GM12865 (cell line): Measurements from ENCODE around the gene VEGFC.

Experiments used
- DNase-seq: peaks from one replicate; pipeline ENCODE4 v3.0.0; 2010; ENCODE audit warnings: low read depth
- H3K4me3 ChIP-seq: 2 replicates; pipeline ENCODE4 v1.5.1; 2011; ENCODE audit warnings: mild to moderate bottlenecking, low read depth, low read length, control low read depth
- TF ChIP-seq, protein P1 (sequence below): IDR thresholded peaks from 2 replicates; pipeline ENCODE4 v1.5.1; 2011; ENCODE audit warnings: low read length, control low read depth, low read depth, inconsistent platforms; ENCODE audit not compliant: insufficient read depth; ENCODE audit errors: missing control alignments

Gene VEGFC

GRCh38 chr4:176653401-176654220 is 139.1 kb downstream of the VEGFC start:
- no peak overlapping the region for H3K4me3 ChIP-seq
- no peak for DNase-seq
- TF ChIP-seq, protein P1, sequence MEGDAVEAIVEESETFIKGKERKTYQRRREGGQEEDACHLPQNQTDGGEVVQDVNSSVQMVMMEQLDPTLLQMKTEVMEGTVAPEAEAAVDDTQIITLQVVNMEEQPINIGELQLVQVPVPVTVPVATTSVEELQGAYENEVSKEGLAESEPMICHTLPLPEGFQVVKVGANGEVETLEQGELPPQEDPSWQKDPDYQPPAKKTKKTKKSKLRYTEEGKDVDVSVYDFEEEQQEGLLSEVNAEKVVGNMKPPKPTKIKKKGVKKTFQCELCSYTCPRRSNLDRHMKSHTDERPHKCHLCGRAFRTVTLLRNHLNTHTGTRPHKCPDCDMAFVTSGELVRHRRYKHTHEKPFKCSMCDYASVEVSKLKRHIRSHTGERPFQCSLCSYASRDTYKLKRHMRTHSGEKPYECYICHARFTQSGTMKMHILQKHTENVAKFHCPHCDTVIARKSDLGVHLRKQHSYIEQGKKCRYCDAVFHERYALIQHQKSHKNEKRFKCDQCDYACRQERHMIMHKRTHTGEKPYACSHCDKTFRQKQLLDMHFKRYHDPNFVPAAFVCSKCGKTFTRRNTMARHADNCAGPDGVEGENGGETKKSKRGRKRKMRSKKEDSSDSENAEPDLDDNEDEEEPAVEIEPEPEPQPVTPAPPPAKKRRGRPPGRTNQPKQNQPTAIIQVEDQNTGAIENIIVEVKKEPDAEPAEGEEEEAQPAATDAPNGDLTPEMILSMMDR: no peak

- DNase-seq: no peak
- H3K4me3 ChIP-seq: no peak overlapping the region
- TF ChIP-seq, protein P1: no peak
Observed at GRCh38 chr4:176646311-176646710, 146.4 kb downstream of the VEGFC start.

DNA sequence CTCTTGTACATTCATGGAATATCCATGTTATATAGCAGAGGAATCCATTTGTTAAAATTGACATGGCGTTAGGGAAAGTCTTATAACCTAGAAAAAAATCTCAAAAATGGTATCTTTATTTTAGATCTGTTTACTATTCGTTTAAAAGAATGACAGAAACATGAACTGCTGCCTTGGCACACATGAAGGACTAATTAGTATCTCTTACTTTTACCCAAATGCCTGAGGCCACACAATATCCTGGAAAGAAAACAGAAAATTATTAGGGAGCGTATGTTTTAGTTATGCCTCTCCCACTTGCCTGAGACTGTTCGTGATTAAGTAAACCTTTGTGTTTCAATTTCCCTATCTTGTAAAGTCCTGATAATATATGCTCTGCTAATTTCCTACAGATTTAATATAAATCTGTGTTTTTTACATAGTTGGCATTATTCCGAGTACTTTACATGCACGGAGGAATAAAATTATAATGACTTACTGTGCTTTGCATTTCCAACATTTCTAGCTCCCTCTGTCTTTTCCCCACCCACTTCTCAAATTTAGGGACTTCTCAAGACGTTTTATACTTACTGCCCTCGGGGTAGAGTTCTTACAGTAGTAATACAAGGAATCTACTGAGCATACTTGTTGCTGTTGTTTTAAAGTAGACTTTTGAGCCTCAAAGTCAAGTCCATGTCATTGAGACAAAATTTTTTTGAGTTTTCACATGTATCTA is 147.3 kb downstream of the VEGFC start:
- no peak overlapping the region for H3K4me3 ChIP-seq
- TF ChIP-seq, protein P1: no peak
- no peak for DNase-seq

DNA sequence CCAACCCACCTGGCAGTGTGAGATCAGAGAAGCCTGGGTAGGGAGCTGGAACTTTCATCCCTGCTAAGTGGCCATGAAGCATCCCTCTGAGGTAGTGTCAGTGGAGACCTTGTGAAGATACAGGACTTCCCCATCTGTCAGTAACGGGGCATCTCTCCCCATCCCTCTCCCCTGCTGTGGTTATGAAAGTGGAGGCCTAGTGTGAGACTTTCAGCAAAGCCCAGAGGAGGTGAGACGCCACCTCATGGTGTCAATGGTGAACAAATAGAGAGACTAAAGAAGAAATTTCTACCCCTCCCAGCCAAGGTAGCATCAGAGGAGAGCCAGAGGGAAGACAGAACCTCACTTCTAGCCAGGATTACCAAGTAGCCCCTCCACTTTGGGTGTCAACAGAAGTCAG is 150.2 kb downstream of the VEGFC start:
- peak; percentile 34 for DNase-seq
- TF ChIP-seq, protein P1: peak; percentile 10

DNA sequence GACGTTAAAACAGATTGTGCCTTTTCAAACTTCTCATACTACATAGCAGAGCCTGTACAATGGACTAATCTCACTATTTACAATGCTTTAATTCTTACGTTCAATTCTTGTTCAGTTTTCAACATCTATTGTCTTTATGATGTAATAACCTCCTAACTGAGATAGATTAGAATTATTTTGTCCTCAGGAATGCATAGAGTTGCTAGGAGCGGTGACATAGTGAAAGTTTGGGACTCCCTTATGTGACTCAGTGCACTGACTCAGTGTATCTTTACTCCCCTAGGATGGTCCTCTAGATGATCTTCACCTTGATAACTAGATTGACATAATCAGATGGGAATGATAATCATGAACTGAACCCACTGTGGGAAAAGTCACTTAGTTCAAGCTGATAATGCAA is 151.5 kb downstream of the VEGFC start:
- DNase-seq: no peak
- no peak overlapping the region for H3K4me3 ChIP-seq
- TF ChIP-seq, protein P1: no peak

More for the DNA sequence above, 150.2 kb downstream of the VEGFC start:
- no peak overlapping the region for H3K4me3 ChIP-seq

DNA sequence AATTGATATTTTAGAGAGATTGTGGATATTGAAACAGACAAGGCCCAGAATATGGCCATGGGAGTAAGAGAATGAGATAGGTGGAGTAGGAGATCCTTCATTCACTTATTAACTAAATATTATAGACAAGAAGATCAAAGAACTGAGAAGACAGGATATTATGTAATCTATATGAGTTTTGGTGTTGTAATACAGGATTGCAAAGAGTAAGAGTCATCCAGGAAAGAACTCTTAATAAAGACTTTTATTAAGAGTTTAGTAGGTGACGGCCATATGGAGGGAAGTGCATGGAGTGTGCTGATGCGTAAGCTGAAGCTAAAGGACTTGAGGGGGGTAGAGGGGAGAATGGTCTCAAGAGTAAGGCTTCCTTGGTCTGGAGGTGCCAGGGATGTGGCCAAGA is 153.7 kb downstream of the VEGFC start:
- TF ChIP-seq, protein P1: no peak
- H3K4me3 ChIP-seq: no peak overlapping the region
- no peak for DNase-seq

DNA sequence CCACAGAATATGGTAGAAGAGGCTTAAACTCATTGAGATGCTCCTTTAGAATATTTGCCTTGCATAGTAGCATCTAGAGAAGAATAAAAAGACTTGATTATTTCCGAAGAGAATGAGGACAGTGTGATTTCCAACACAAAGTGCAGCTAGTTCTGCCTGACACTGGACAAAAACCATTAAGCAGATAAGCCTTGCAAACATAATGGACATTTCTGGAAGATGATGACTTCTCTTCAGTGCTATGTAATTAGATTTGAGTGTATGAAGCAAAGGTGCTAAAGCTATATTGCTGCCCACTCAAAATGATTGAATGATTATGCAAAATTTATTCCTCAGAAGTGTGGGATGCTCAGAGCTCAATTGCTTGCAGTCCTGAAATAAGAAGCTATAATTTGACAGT is 156.4 kb downstream of the VEGFC start:
- TF ChIP-seq, protein P1: no peak
- no peak overlapping the region for H3K4me3 ChIP-seq
- DNase-seq: no peak
